Type B pancreatic cell (in vitro differentiated cells): ENCODE measurements around the gene ADCYAP1R1. TPM values are rescaled to one million over a fixed set of nuclear protein-coding genes. Genes with fewer than 3 reads are reported as not detected.

Source experiments
- DNase-seq: peaks from one replicate; pipeline ENCODE4 v3.0.0; 2021; ENCODE audit warnings: mixed read lengths; ENCODE audit not compliant: unreplicated experiment; ENCODE audit errors: extremely low spot score
- H3K27ac Mint-ChIP-seq: 2 replicates; pipeline ENCODE4 v1.8.0; 2021; ENCODE audit warnings: mild to moderate bottlenecking, mixed read lengths
- H3K27me3 Mint-ChIP-seq: 2 replicates; pipeline ENCODE4 v1.8.0; 2021; ENCODE audit warnings: mixed read lengths
- H3K36me3 Mint-ChIP-seq: 2 replicates; pipeline ENCODE4 v1.8.0; 2021; ENCODE audit warnings: mixed read lengths
- H3K4me1 Mint-ChIP-seq: one replicate; pipeline ENCODE4 v1.8.0; 2021; ENCODE audit warnings: mixed read lengths; ENCODE audit not compliant: unreplicated experiment
- H3K4me3 Mint-ChIP-seq: 2 replicates; pipeline ENCODE4 v1.8.0; 2021; ENCODE audit warnings: mild to moderate bottlenecking, mixed read lengths
- H3K9me3 Mint-ChIP-seq: 2 replicates; pipeline ENCODE4 v1.8.0; 2021; ENCODE audit warnings: mixed read lengths
- CTCF ChIP-seq: fragments of 200-600 bp; sonication (generic); conservative IDR thresholded peaks from 2 replicates; pipeline ENCODE4 v1.5.0; 2021; ENCODE audit warnings: antibody characterized with exemption, mild to moderate bottlenecking
- total RNA-seq: library from RNA; stranded (reverse); gene quantifications from 2 replicates; pipeline ENCODE4 v1.2.1, GENCODE V29; 2021; ENCODE audit warnings: low replicate concordance

The ADCYAP1R1 gene
- total RNA-seq, 1 donor from 2014 or later, result 2.8 TPM

GRCh38 chr7:31105256-31105950 lies 53.3 kb downstream of the ADCYAP1R1 start:
- H3K9me3 Mint-ChIP-seq, result no peaks in the 10 kb centered on the region
- no peaks in the 10 kb centered on the region for H3K4me1 Mint-ChIP-seq
- H3K27ac Mint-ChIP-seq, result no peak overlapping the region
- H3K36me3 Mint-ChIP-seq, result no peaks in the 10 kb centered on the region
- H3K4me3 Mint-ChIP-seq, result no peak overlapping the region
- peaks cover 12% of the 10 kb centered on the region for H3K27me3 Mint-ChIP-seq
- no peak for TF ChIP-seq CTCF
- DNase-seq, result peak; percentile 53

- peak; percentile 62 for DNase-seq
- Mint-ChIP-seq H3K27ac (no peak overlapping the region), H3K36me3 (no peaks in the 10 kb centered on the region), H3K4me3 (no peak overlapping the region), H3K4me1 (no peaks in the 10 kb centered on the region), H3K27me3 (peaks cover 18% of the 10 kb centered on the region), H3K9me3 (no peaks in the 10 kb centered on the region)
- no peak for TF ChIP-seq CTCF
These were observed 54.4 kb downstream of the ADCYAP1R1 start for GRCh38 chr7:31106303-31107105.

- H3K4me3 Mint-ChIP-seq, result no peak overlapping the region
- peak; percentile 51 for DNase-seq
- H3K36me3 Mint-ChIP-seq, result no peaks in the 10 kb centered on the region
- H3K27ac Mint-ChIP-seq, result no peak overlapping the region
- H3K27me3 Mint-ChIP-seq, result peaks cover 20% of the 10 kb centered on the region
- H3K4me1 Mint-ChIP-seq, result no peaks in the 10 kb centered on the region
- H3K9me3 Mint-ChIP-seq, result no peaks in the 10 kb centered on the region
- no peak for TF ChIP-seq CTCF
These were observed 55.3 kb downstream of the ADCYAP1R1 start for GRCh38 chr7:31107106-31108090.

GRCh38 chr7:31108097-31108657 lies 56.1 kb downstream of the ADCYAP1R1 start:
- peak; percentile 3 for DNase-seq
- no peak overlapping the region for H3K4me3 Mint-ChIP-seq
- H3K27ac Mint-ChIP-seq, result no peak overlapping the region
- no peaks in the 10 kb centered on the region for H3K9me3 Mint-ChIP-seq
- H3K4me1 Mint-ChIP-seq, result no peaks in the 10 kb centered on the region
- no peaks in the 10 kb centered on the region for H3K36me3 Mint-ChIP-seq
- peaks cover 21% of the 10 kb centered on the region for H3K27me3 Mint-ChIP-seq
- TF ChIP-seq CTCF, result no peak

- Mint-ChIP-seq H3K36me3 (no peaks in the 10 kb centered on the region), H3K9me3 (no peaks in the 10 kb centered on the region), H3K27ac (no peak overlapping the region), H3K4me3 (no peak overlapping the region), H3K27me3 (peaks cover 26% of the 10 kb centered on the region), H3K4me1 (no peaks in the 10 kb centered on the region)
- no peak for TF ChIP-seq CTCF
- DNase-seq, result no peak
These were observed 57.6 kb downstream of the ADCYAP1R1 start for GRCh38 chr7:31109751-31110150.
